Measurements from ENCODE around the gene SYNJ2. TPM values are rescaled to one million over a fixed set of nuclear protein-coding genes. Genes with fewer than 3 reads are reported as not detected.
A peak's percentile ranks its signal among the peaks of the same experiment; 100 is the strongest.

SYNJ2 gene
- total RNA-seq, 1 experiment from 2014 or later = 24.5 TPM

GRCh38 chr6:158011478-158011920 is 29.8 kb downstream of the SYNJ2 start:
- Histone ChIP-seq H4K5ac (ENCODE audit: insufficient read length, low read depth, low read length) (no peak overlapping the region), H4K20me1 (ENCODE audit: control insufficient read depth, insufficient read depth, insufficient read length) (no peaks in the 10 kb centered on the region), H3T11ph (ENCODE audit: low read length) (no peak overlapping the region), H3K9ac (ENCODE audit: extremely low read depth, insufficient read length, low read length) (no peak overlapping the region), H3K4ac (ENCODE audit: low read depth, low read length) (no peak overlapping the region), H2BK20ac (ENCODE audit: low read depth, low read length, poor library complexity, severe bottlenecking) (no peak overlapping the region), H3K23me2 (ENCODE audit: insufficient read length, low read depth, low read length, poor library complexity, severe bottlenecking) (no peaks in the 10 kb centered on the region), H3K27ac (ENCODE audit: insufficient read length, low read depth, low read length) (no peak overlapping the region), H2AK5ac (ENCODE audit: insufficient read length, low read length) (no peak overlapping the region), H3K27me3 (ENCODE audit: insufficient read depth, low read length) (no peaks in the 10 kb centered on the region), H3K4me1 (ENCODE audit: insufficient read depth, low read length) (0 out of 2 replicates have a peak, but pooled peaks cover 5% of the 10 kb centered on the region), H3K79me1 (ENCODE audit: insufficient read depth, low read depth, low read length, poor library complexity, severe bottlenecking) (no peaks in the 10 kb centered on the region), H3K23ac (ENCODE audit: insufficient read length, low read depth, low read length) (no peak overlapping the region), H2BK120ac (ENCODE audit: low read depth, low read length, poor library complexity, severe bottlenecking) (no peak overlapping the region), H3K79me2 (ENCODE audit: insufficient read depth, low read length) (no peaks in the 10 kb centered on the region), H3K18ac (ENCODE audit: insufficient read length, low read depth, low read length) (no peak overlapping the region), H2BK15ac (ENCODE audit: low read depth, low read length) (no peak overlapping the region), H3K4me2 (ENCODE audit: insufficient read depth, insufficient read length, low read length) (no peak overlapping the region), H2BK5ac (ENCODE audit: insufficient read length, low read length) (no peak overlapping the region), H4K8ac (replicated peaks; ENCODE audit: insufficient read length, low read depth, low read length) (no peak overlapping the region), H3K56ac (ENCODE audit: insufficient read length, low read depth, low read length) (no peak overlapping the region), H4K91ac (ENCODE audit: insufficient read length, low read depth, low read length) (no peak overlapping the region), H2BK12ac (ENCODE audit: insufficient read length, low read depth, low read length) (no peak overlapping the region), H3K14ac (ENCODE audit: insufficient read depth, low read length) (no peak overlapping the region), H2AFZ (ENCODE audit: low read length) (no peak overlapping the region), H3K9me3 (ENCODE audit: control insufficient read depth, low read depth, low read length) (no peaks in the 10 kb centered on the region)
- DNase-seq = no peak
- peaks cover 0 to 3% of the 10 kb centered on the region in 2 experiments; a peak in 2 of 5 replicates for H3K9me3 Mint-ChIP-seq
- H3K27me3 Mint-ChIP-seq (ENCODE audit: low read depth) = no peaks in the 10 kb centered on the region
- no peak overlapping the region for H3K4me3 Mint-ChIP-seq
- no peak for TF ChIP-seq CTCF (conservative IDR thresholded peaks at IDR 0.05)
- H3K27ac Mint-ChIP-seq = peak overlapping the region in 1 of 3 experiments; percentile 56; a peak in 2 of 7 replicates
- peaks cover 9 to 16% of the 10 kb centered on the region in 2 experiments for H3K4me1 Mint-ChIP-seq
- H3K36me3 Mint-ChIP-seq (ENCODE audit: insufficient read depth in 1 of 3, low read depth in 3 of 3) = peaks cover 14 to 25% (median 15%) of the 10 kb centered on the region in 3 experiments
- whole genome bisulfite sequencing (ENCODE audit: extremely low coverage, insufficient read length, low lambda C conversion rate) = 100% methylated on average over 1 of the region's 6 CpGs
